ENCODE results near the gene ATXN2L.
A peak's percentile ranks its signal among the peaks of the same experiment; 100 is the strongest.
"Not testable (repeated sequence)": the region's sequence is repeated elsewhere in the genome, so short reads cannot be mapped to it uniquely, and the experiment has no call there.

The ATXN2L gene

DNA sequence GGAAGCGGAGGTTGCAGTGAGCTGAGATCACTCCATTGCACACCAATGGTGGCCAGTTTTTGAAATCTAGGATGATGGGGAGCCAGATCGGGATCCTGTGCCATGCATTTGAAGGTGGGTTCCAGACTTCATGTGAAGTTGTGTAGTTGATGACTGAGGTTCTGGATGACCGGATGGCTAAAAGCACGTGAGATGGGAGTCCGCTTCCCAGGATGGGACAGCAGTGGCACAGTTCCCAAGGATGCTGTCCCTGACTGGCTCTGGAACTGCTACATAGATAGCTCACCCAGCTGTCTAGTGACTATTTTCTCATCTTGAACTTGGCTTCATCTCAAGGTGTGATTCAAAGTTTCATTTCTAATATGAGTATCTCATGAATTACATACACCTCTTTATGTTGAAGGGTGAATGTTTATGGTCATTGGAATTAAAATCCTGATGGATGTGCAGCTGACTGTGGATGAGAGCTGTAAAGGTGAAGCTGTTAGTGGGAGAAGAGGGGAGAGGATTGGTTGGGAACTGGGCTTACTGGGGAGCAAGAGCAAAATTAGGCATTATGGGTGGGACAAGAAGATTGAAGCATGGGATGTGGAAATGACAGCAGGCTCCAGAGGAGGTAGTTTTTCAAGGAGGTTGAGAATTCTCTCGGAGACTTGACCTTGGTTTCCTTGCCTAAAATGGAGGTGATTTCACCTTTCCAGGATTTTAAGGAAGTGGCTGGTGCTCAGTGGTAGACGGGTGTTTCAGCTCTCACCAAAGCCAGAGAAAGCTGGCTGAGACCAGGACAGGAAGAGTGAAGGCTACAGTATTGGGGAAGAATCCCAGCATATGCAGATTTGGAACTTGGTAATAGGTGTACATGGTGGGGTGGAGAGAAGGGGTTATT, 15.1 kb downstream of the ATXN2L start:
- no peak for DNase-seq

DNA sequence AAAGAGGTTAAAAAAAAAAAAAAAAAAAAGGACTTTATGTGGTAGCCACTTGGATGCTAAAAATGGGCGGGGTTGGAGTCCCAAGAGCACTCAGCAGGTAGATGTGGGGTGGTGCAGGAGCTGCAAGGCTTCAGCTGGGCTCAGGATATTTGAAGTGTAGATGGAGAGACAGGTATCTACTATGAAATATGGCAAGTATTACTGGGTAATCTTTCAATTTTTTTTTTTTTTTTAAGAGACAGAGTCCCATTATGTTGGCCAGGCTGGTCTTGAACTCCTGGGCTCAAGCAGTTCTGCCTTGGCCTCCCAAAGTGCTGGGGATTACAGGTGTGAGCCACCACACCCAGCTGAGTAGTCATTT, 15.7 kb downstream of the ATXN2L start:
- no peak for DNase-seq

DNA sequence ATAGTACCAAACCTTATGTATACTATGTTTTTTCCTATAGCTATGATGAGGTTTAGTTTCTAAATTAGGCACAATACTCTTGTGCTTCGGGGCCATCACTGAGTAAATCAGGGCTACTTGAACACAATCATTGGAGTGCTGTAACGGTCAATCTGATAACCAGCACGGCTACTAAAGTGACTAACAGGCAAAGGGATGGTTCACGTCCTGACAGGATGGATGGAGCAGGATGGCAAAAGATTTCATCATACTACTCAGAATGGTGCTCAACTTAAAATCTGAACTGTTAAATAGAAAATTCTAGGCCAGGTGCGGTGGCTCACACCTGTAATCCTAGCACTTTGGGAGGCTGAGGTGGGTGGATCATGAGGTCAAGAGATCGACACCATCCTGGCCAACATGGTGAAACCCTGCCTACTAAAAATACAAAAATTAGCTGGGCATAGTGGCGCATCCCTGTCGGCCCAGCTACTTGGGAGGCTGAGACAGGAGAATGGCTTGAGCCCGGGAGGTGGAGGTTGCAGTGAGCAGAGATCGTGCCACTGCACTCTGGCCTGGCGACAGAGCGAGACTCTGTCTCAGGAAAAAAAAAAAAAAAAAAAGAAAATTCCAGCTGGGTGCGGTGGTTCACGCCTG, 16.3 kb downstream of the ATXN2L start:
- DNase-seq = no peak

DNA sequence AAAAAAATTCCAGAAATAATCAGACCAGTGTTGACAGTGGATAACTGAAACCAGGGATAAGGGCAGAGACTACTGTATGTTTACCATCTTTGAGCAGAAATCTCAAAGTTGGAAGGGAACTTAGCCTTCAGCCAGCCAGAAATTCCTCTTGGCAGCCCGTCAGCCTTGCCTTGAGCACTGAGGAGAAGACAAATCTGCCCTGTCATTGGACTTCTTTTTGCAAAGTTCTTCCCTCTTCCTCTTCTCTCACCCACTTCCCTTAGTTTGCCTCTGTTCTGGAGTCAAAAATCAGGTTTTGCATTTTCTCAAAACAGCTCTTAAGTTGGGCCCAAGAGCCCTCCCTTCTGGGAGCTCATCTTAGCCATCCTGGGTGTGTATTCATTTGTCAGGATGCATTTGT, 17.1 kb downstream of the ATXN2L start:
- peak in 1 of 2 donors; percentile 22 for DNase-seq

DNA sequence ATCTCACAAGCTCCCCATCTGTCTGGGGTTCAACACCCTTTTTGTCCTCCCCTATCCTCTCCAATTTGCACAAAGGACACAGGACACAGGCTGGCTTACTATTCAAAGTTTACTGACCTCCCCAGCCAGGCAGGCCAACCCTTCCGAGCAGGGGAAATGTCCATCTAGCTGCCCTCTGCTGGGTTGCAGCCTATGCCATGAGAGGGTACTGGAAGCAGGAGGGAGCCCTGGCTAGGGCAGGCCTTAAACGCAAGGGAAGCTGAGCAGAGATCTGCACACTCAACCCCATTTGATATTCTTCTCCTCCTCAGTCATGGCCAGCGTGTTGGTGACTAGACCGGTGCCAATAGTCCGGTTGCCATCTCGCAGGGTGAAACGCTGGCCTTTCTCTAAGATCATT, 19.9 kb downstream of the ATXN2L start:
- DNase-seq = no peak

DNA sequence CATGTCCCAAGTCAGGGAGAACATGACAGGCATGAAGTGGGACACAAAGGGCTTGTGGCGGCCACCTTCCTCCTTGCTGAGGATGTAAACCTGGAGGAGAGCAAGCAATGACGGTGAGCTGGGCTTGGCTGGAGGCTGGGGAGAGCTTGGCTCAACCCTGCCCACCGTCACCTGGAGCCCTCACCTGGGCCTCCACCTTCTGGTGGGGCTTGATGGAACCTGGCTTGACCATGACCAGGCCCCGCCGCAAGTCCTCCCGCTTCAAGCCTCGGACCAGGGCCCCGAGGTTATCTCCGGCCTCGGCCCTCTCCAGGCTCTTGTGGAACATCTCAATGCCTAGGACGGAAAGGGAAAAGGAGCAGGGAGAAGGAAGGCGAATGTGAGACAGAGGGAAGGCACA, 21.0 kb downstream of the ATXN2L start:
- no peak for DNase-seq

DNA sequence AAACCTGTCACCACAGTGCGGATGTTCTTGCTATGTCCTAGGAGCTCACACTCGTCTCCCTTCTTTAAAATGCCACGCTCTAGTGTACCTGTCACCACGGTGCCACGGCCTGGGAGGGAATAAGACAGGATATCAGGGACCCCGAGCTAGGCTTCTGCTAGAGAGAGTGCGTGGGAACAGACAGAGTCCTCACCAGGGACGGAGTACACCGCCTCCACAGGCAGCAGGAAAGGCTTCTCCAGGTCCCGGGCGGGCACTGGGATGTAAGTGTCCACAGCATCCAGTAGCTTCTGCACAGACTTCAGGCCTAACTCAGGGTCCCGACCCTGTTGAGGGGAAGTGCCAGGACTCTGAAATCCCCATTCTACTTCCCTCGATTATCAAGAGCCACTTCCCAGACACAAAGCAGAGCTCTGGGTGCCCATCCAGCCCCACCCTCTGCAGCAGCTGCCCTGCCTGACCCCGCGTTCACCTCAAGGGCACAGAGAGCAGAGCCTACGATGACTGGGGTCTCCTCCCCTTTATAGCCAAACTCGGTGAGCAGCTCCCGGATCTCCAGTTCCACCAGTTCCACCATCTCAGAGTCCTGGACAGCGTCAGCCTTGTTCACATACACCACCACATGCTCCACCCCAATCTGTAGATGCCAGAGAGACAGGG, 21.6 kb downstream of the ATXN2L start:
- DNase-seq = no peak

DNA sequence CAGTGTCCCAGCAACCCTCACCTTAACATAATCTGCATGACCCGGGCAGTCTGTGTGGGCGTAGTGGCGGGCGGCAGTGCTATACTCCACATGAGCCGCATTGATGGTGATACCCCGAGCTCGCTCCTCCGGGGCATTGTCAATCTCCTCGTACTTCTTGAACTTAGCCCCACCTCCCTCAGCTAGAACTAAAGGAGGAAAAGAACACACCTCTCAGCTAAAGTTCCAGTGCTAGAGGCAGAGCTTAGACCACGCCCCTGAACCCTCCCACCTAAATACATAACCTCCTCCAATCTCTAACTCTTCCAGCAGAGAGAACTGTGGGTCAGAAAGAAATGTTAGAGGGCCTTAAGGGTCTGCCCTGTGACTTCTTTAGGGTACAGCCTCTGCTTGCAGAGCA, 22.5 kb downstream of the ATXN2L start:
- no peak for DNase-seq

DNA sequence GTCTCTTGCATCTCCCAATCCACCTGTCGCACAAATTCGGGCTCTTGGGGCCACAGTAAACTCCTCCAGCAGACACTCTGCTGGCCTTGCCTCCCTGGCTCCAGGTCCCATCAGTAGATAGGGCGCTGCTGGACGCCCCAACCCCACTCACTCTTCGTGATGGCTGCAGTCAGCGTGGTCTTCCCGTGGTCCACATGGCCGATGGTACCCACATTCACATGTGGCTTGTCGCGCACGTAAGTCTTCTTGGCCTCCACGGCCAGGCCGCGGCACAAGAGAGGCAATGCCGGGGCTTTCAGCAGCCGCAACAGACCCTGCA, 22.9 kb downstream of the ATXN2L start:
- no peak for DNase-seq

DNA sequence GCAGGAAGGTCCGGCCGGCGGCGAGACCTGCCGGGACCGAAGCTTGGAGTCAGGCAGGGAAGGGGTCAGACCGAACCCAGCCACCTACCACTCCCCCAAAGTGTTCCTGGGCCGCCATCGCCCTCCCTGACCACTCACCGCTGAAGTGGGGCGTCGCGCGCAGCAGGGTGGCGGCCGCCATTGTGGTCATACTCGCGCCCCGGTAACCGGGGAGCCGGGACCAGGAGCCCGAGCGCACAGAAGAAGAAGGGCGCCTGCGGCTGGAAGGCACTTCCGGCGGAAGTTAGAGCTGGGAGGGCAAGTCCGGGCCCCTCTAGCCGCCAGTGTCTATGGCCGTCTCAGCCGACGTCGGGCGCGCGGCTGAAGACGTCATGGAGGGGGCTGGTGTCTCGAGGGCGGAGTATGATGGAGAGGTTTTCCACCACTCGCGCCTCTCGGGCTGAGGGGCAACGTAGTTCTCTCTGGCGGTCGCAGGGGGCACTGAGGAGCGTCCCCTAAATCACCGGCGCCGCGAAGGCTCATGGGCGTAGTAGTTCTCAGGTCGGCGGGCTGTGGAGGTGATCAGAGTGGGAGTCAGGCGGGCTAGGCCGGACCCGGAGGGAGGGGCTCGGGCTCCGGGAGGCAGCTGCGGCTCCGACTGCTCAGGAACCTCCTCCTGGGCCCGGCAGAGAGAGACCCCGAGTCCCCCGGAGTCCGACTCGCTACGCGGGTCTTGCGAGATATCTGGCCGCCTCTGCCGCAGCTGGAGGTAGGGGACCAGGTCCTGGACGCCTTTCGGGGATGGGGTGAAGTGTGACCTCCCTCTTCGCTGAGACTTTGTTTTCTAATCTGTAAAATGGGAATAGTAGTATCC, 23.5 kb downstream of the ATXN2L start, which contains the start of gene TUFM:
TUFM (minus strand) TSS at position 269 of the 853 bp plus-strand sequence; CDS start at position 190, 79 bp downstream.
- peak; percentile 97 to 98 for DNase-seq

DNA sequence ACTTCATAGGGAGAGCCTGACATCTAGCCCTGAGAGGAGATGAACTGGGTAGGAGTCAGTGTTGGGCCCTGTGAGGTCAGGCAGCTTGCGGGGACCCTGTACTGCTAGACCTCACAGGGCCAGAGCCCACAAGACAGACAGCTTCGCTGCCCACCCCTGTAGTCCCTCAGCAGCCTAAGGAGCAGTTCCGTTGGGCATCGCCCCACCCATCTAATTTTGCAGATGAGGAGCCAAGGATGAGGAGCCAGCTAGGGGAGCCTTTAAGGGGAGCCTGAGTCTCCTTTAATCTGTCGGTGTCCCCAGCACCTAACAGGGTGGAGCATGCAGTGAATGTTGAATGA, 24.1 kb downstream of the ATXN2L start:
- DNase-seq = no peak

DNA sequence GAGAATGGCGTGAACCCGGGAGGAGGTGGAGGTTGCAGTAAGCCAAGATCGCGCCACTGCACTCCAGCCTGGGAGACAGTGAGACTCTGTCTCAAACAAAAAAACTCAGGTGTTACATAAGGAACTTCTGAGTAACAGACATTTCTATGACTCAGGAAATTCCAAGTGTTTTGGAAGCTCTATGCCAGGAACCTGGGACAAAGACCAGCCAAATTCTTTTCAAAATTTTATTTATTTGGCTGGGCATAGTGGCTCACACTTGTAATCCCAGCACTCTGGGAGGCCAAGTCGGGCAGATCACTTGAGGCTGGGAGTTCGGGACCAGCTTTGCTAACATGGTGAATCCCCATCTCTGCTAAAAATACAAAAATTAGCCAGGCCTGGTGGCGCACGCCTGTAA, 35.6 kb downstream of the ATXN2L start:
- no peak for DNase-seq

DNA sequence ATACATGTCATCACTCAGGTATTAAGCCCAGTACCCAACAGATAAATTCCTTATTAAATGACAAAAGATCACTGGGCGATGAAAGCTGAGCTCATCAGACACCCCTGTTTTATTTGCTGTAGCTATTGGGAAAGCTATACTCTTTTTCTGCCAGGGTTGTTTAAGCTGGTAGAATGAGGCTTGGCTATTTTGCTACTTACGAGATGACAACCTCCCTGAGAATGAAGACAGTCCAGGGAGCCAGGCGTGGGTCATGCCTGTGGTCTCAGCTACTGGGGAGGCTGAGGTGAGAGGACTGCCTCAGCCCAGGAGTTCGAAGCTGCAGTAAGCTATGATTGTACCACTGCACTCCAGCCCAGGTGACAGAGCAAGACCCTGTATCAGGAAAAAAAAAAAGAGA, 36.5 kb downstream of the ATXN2L start:
- DNase-seq = no peak

DNA sequence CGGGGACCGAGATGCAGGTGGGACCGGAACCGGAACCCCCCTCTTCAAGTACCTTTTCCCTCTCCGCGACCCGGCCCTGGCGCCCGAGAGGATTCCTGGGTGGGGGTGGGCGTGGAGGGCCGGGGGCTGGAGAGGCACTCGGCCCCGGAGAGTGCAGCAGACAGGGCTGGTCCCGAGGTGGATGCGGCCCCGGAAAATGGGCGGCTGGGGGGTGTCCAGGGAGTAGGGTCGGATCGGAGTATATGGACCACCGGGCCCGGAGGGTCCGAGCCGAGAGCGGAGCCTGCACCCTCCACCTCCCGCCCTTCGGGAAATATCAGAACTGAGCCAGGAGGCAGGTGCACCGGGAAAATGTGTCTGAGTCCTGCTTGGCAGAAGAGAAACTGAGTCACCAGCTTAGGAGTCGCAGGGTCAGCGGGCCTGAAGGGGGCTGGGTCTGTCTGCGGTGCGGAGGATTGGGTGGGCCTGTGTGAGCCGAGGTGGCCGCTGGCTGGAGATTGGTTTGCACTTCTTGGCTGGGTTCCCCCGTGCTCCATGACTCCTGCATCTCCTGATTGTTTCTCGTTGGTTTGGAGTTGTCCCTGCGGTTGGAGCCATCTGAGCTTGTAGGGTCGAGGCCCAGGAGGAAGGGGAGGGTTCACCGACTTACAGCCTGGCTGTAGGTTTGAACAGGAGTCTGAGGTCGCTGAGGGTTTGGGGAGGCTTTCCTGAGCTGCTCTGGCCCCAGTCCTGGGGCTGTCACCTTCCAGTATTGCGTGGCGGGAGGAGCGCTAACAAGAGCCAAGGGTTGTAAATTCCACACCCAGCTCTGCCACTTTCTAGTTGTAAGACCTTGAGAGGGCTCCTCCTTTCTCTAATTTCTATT, 41.4 kb downstream of the ATXN2L start:
- no peak for DNase-seq

DNA sequence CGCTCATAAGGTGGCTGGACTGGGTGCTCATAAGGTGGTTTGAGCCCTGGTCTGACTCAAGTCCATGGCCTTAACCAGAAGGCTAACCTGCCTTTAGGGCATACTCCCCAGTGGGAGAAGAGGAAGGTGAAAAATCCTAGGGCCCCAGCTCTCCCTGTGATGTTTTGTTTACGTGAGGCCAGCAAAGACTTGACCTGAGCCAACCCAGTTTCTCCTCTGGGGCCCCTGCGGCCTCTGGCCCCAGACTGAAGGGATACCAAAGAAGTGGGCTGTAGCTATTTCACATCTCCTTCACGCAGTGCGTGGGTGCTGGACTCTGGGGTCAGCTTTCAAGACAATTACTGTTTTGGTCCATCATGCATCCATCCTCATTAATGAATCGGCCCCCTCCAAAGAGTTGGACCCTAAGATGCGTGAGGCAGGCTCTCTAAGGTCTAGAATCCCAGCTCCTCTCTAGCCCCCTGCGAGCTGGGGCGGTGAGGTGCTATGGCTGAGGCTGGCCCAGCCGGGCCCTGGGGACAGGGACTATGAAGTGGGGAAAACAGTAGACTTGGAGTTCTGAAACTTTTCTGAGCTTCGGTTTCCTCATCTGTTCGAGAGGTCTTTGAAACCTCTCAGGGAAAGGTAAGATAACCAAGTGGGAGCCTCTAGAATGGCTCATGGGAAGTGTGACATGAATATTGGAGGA, 42.3 kb downstream of the ATXN2L start:
- no peak for DNase-seq

DNA sequence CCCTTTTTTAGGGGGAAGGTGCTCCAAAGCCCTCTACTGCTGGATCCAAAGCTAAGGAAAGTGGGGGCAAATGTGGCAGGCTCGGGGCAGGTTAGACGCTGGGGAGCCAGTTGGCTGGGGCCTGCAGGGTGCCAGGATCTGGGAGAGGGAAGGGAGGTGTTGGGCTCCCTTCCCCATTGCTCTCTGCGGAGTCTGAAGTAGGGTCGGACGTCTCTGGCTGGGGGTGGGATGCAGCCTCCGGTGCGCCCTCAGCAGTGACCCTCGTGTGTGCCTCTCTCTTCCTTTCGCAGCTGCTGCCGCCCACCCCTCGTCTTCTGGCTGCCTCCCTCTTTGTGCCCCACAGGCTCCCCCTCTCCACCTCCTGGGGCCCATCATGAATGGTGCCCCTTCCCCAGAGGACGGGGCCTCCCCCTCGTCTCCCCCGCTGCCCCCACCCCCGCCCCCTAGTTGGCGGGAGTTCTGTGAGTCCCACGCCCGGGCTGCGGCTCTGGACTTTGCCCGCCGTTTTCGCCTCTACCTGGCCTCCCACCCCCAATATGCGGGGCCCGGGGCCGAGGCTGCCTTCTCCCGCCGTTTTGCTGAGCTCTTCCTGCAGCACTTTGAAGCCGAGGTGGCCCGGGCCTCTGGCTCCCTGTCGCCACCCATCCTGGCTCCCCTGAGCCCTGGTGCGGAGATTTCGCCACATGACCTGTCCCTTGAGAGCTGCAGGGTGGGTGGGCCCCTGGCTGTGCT, 43.1 kb downstream of the ATXN2L start:
- DNase-seq = no peak

DNA sequence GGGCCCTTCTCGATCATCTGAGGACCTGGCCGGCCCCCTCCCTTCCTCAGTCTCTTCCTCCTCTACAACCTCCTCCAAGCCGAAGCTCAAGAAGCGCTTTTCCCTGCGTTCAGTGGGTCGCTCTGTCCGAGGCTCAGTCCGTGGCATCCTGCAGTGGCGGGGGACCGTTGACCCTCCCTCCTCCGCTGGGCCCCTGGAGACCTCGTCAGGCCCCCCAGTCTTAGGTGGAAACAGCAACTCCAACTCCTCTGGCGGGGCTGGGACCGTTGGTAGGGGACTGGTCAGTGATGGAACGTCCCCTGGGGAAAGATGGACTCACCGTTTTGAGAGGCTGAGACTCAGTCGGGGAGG, 43.6 kb downstream of the ATXN2L start:
- DNase-seq = no peak

DNA sequence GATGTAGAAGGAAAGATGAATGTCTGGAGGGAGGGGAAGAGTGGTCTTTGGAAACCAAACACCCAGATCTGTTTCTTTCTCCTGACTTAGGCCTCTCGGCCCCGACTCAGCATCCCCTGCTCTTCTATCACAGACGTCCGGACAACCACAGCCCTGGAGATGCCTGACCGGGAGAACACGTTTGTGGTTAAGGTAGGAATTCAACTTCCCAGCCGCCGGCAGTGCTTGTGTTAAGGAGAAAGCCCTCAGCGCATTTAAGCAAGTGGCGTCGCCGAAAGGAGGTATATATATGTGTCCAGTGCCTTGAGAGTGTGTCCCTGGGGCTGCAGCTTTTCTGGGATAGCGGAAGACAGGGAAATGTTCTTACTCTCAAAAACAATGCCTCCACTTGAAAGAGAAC, 44.4 kb downstream of the ATXN2L start:
- DNase-seq = no peak

DNA sequence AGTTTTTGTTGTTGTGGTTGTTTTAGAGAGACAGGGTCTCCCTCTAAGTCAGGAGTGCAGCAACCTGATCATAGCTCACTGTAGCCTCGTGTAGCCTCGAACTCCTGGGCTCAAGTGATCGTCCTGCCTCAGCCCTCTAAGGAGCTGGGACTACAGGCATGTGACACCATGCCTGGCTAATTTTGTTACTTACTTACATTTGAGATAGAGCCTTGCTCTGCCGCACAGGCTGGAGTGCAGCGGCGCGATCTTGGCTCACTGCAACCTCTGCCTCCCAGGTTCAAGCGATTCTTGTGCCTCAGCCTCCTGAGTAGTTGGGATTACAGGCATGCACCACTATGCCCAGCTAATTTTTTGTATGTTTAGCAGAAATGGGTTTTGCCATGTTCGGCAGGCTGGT, 44.8 kb downstream of the ATXN2L start:
- not testable (repeated sequence) for DNase-seq

DNA sequence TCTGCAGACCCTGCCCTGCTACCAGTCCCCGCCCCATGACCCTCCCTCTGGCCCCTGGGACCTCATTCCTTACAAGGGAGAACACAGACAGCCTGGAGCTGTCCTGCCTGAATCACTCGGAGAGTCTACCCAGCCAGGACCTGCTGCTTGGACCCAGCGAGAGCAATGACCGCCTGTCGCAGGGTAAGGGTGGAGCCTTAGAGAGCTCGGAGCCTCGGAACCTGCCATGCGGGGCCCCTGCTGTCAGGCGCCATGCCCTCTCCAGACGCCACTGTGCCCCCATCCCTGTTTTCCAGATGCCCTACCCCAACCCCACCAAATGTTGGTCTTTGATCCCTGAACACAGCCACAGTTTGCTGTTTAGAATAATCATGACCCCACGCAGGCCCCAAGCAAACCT, 46.4 kb downstream of the ATXN2L start:
- no peak for DNase-seq

DNA sequence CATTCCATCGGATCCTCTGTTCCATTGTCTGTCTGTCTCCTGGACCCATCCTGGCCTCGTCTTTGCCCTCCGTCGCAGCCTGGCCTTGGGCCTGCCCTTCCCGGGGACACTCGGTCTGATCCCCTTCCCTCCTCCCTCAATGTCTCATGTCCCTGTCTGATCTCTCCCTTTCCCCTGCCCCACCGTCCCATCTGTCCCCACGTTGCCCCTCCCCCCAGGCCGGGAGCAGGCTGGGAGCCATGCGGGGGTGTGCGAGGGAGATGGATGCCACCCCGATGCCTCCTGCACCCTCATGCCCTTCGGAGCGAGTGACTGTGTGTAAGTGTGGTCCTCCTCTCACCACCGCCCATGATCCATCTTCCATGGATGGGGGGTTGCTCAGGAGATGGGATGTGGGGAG, 50.2 kb downstream of the ATXN2L start:
- DNase-seq = no peak

Data from inflammatory macrophage treated with lipopolysaccharide for 1 hour (primary cell).